K562 (cell line): ENCODE results near the gene CALHM2. TPM values are rescaled to one million over a fixed set of nuclear protein-coding genes. Genes with fewer than 3 reads are reported as not detected.
A peak's percentile ranks its signal among the peaks of the same experiment; 100 is the strongest.
"Not testable (repeated sequence)": the region's sequence is repeated elsewhere in the genome, so short reads cannot be mapped to it uniquely, and the experiment has no call there.

Experiments
- ATAC-seq: fragments of 200-7000 bp; cut with Tn5 transposase; 3 replicates; pipeline ENCODE4 v1.9.1; 2020; ENCODE audit warnings: moderate library complexity
- BruUV-seq: library from RNA; stranded (reverse); fragments of 400-500 nt; replicated peaks from 2 replicates; lab custom pipeline; 2021; lab: Mats Ljungman, UMichigan
- CTCF ChIA-PET: fragments of 300-600 bp; formaldehyde crosslinking; extraction: SDS; loops from one replicate; lab custom pipeline; 2021; ENCODE audit warnings: low intra/inter-chr PET ratio; lab: Yijun Ruan, JAX
- POLR2A ChIA-PET: fragments of 300-600, 350-650 bp; sonication (Branson Sonifier 250); formaldehyde crosslinking; extraction: SDS; loops from one replicate; lab custom pipeline; 2021; ENCODE audit warnings: antibody characterized with exemption, inconsistent platforms; lab: Yijun Ruan, JAX
- DNase-seq, 4 experiments: peaks; one replicate each; pipeline versions ENCODE4 v3.0.0 to v3.0.0-alpha.2; 2011 to 2018; ENCODE audit warnings: low spot score in 3 of 4, mixed read lengths in 3 of 4; ENCODE audit errors: extremely low read depth in 1 of 4
- FAIRE-seq: peaks from 2 replicates; lab custom pipeline; 2011; peaks lifted over from hg19 to GRCh38; lab: Jason Lieb, UNC
- H2AFZ ChIP-seq: 2 replicates; pipeline ENCODE4 v1.6.0; 2011; ENCODE audit warnings: low read depth, low read length, control low read depth, inconsistent platforms
- H3K27ac ChIP-seq: fragments of 200-600 bp; 3 replicates; pipeline ENCODE4 v1.8.0; 2011; ENCODE audit warnings: low read depth, mild to moderate bottlenecking, control low read depth, inconsistent platforms, low read length, moderate library complexity, mixed read lengths; ENCODE audit errors: extremely low read depth
- H3K27me3 ChIP-seq, 2 experiments: fragments of 300-600 bp in 1 of 2; 2 replicates in 1 of 2; 3 replicates in 1 of 2; pipeline versions ENCODE4 v1.6.0 to v1.8.0; 2011; ENCODE audit warnings: inconsistent platforms in 2 of 2, low read length in 2 of 2, mild to moderate bottlenecking in 1 of 2, mixed read lengths in 1 of 2, moderate library complexity in 1 of 2; ENCODE audit not compliant: control insufficient read depth in 2 of 2, insufficient read depth in 2 of 2
- H3K36me3 ChIP-seq: fragments of 300-600 bp; 3 replicates; pipeline ENCODE4 v1.8.0; 2011; ENCODE audit warnings: mild to moderate bottlenecking, low read length, inconsistent platforms; ENCODE audit not compliant: control insufficient read depth, insufficient read depth
- H3K4me1 ChIP-seq, 2 experiments: fragments of 200-600 bp in 1 of 2; replicated peaks in 1 of 2; 2 replicates in 1 of 2; 3 replicates in 1 of 2; pipeline versions ENCODE4 v1.5.1 to v1.8.0; 2011; ENCODE audit warnings: inconsistent platforms in 2 of 2, low read length in 2 of 2, mild to moderate bottlenecking in 1 of 2, mixed read lengths in 1 of 2, moderate library complexity in 1 of 2; ENCODE audit not compliant: control insufficient read depth in 2 of 2, insufficient read depth in 2 of 2
- H3K4me2 ChIP-seq: 2 replicates; pipeline ENCODE4 v1.6.1; 2011; ENCODE audit warnings: low read length, control low read depth, inconsistent platforms, mixed read lengths; ENCODE audit not compliant: insufficient read depth
- H3K4me3 ChIP-seq: fragments of 200-600 bp; sonication (generic), shearing (Covaris generic); 2 replicates; pipeline ENCODE4 v1.5.1; 2016; ENCODE audit warnings: control low read depth, inconsistent platforms
- H3K79me2 ChIP-seq: fragments of 200-600 bp; 3 replicates; pipeline ENCODE4 v1.8.0; 2011; ENCODE audit warnings: low read length, inconsistent platforms; ENCODE audit not compliant: control insufficient read depth, insufficient read depth
- H3K9ac ChIP-seq, 2 experiments: 2 replicates each; pipeline versions ENCODE4 v1.6.0 to v1.6.1; 2011; ENCODE audit warnings: low read depth in 2 of 2, low read length in 2 of 2, control low read depth in 1 of 2, inconsistent platforms in 1 of 2, mild to moderate bottlenecking in 1 of 2, mixed read lengths in 1 of 2; ENCODE audit not compliant: insufficient read depth in 1 of 2
- H3K9me1 ChIP-seq: one replicate; pipeline ENCODE4 v1.6.0; 2011; ENCODE audit warnings: inconsistent platforms, mild to moderate bottlenecking, low read length, moderate library complexity; ENCODE audit not compliant: control insufficient read depth, insufficient read depth
- H3K9me3 ChIP-seq: replicated peaks from 2 replicates; pipeline ENCODE4 v1.5.1; 2011; ENCODE audit warnings: low read depth, low read length, inconsistent platforms; ENCODE audit not compliant: control insufficient read depth, insufficient read depth
- H4K20me1 ChIP-seq: replicated peaks from 2 replicates; pipeline ENCODE4 v1.6.1; 2011; ENCODE audit warnings: low read length, inconsistent platforms, mixed read lengths; ENCODE audit not compliant: control insufficient read depth, insufficient read depth
- ELF2 ChIP-seq: fragments of 250-450 bp; sonication (Bioruptor Pico); IDR thresholded peaks from 2 replicates; pipeline ENCODE4 v1.5.0; 2021; ENCODE audit warnings: mild to moderate bottlenecking
- ESRRB ChIP-seq: fragments of 250-450 bp; sonication (Bioruptor Pico); IDR thresholded peaks from 2 replicates; pipeline ENCODE4 v1.5.0; 2020; ENCODE audit warnings: mild to moderate bottlenecking, moderate library complexity, borderline replicate concordance
- FOXJ3 ChIP-seq: sonication (generic); formaldehyde crosslinking; IDR thresholded peaks from 2 replicates; pipeline ENCODE4 v1.4.0; 2020; ENCODE audit warnings: mild to moderate bottlenecking, missing genetic modification reagents
- HLTF ChIP-seq: fragments of 450-650 bp; IDR thresholded peaks from 2 replicates; pipeline ENCODE4 v1.6.1; 2016
- KLF10 ChIP-seq: fragments of 250-450 bp; sonication (Bioruptor Pico); IDR thresholded peaks from 2 replicates; pipeline ENCODE4 v1.6.1; 2021; ENCODE audit warnings: matching md5 sums
- MCM7 ChIP-seq, 2 experiments: fragments of 450-650 bp; IDR thresholded peaks; 2 replicates each; pipeline ENCODE4 v1.6.1; 2016 to 2018
- PHF8 ChIP-seq: fragments of 200-600 bp; sonication (generic); IDR thresholded peaks from 2 replicates; pipeline ENCODE4 v1.6.1; 2012; ENCODE audit warnings: mixed run types, mild to moderate bottlenecking, inconsistent platforms, low read length, moderate library complexity, borderline replicate concordance
- POLR2G ChIP-seq: fragments of 200-400 bp; formaldehyde crosslinking; IDR thresholded peaks from 2 replicates; pipeline ENCODE4 v1.6.1; 2017; ENCODE audit warnings: low read depth, mild to moderate bottlenecking, antibody characterized with exemption, low read length, moderate library complexity
- ZFPM2 ChIP-seq: fragments of 250-450 bp; sonication (Bioruptor Pico); IDR thresholded peaks from 2 replicates; pipeline ENCODE4 v1.5.1; 2022; ENCODE audit warnings: mild to moderate bottlenecking
- ZNF121 ChIP-seq: sonication (generic); formaldehyde crosslinking; conservative IDR thresholded peaks from 2 replicates; pipeline ENCODE4 v1.8.0; 2022; ENCODE audit warnings: missing genetic modification reagents
- WGBS: fragments of 100-300 bp; shearing (Covaris generic); methylation state at CpG from one replicate; pipeline ENCODE4 v1.1.6; 2016; ENCODE audit warnings: low coverage, mixed read lengths; ENCODE audit not compliant: insufficient coverage; ENCODE audit errors: missing lambda C conversion rate; 5-methylcytosine and 5-hydroxymethylcytosine counted together
- in situ Hi-C: fragments of 300-500 bp; cut with MboI; formaldehyde crosslinking; loops from 4 replicates; pipeline ENCODE4 v1.15.0; 2018; ENCODE audit warnings: inconsistent platforms, mixed read lengths
- intact Hi-C: fragments of 100-400 bp; cut with micrococcal nuclease; formaldehyde crosslinking; loops from 2 replicates; pipeline ENCODE4 v1.14.2; 2022
- polyA plus RNA-seq, 8 experiments: library from polyadenylated mRNA; depleted of rRNA in 4 of 8; stranded (reverse) in 5 of 8; unstranded in 3 of 8; fragments of >200 nt; fragmentation: Nextera tagmentation in 2 of 8; fragmentation: Illumina TruSeq in 1 of 8; extraction: Ambion mirVana in 2 of 8; extraction: Trizol in 1 of 8; gene quantifications; 2 replicates each; pipeline versions ENCODE4 v1.2.1 to v1.2.3, GENCODE V29; 2011 to 2014; ENCODE audit warnings: inconsistent platforms in 1 of 8, missing spikeins in 1 of 8
- total RNA-seq, 7 experiments: library from RNA; depleted of rRNA in 6 of 7; stranded (reverse); fragments of >200 nt in 6 of 7; fragmentation: Illumina TruSeq in 2 of 7; extraction: Trizol in 2 of 7; gene quantifications; 2 replicates each; pipeline versions ENCODE4 v1.2.1 to v1.2.3, GENCODE V29; 2011 to 2021; ENCODE audit warnings: low replicate concordance in 1 of 7

CALHM2 gene
- total and polyA plus RNA-seq, 9 of the 15 experiments (the other 6 are each of a cell fraction or from before 2014, with no cell fraction given), result 0.08 to 0.14 (median 0.13) TPM; not detected in 6

DNA sequence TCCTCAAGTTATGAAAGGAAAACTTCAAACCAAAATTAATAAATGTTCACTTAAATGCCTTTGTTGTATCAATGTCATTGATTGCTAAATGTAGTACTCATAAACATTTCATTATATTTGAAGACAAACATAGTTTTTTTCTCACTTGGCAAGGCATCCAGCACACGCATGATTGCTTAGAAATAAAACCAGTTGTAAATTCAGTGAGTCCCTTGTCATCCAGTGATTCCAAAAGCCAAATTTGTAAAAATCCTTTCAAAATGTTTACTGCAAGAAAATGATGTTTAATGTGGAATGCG is 35.2 kb upstream of the CALHM2 start:
- ATAC-seq (no peak), DNase-seq (no peak), FAIRE-seq (no peak)

DNA sequence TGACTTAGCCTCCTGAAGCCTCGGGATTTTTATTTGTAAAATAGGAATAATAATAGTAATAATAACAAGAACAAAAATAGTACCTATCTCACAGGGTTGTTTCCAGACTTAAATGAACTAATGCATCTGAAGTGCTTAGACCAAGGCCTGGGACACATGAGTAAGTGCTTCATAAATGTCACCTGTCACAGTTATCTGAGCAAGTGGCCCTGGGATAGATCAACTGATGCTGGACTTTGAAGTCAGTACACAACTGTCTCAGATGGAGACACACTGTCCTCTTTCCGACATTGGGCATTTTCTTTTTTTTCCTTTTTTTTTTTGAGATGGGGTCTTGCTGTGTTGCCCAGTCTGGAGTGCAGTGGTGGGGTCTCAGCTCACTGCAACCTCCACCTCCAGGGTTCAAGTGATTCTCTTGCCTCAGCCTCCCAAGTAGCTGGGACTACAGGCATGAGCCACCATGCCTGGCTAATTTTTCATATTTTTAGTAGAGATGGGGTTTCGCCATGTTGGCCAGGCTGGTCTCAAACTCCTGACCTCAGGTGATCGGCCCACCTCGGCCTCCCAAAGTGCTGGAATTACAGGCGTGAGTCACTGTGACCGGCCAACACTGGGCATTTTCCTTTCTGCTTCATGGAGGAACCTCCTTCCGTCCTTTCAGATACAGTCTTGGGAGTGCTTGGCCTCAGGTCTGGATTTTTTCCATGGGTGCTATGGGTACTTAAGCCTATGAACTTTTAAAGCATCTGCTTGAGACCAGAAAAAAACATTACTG is 34.7 kb upstream of the CALHM2 start:
- H3K9me1 ChIP-seq, BruUV-seq, DNase-seq, POLR2A ChIA-PET, H3K4me3 ChIP-seq, H3K79me2 ChIP-seq, H4K20me1 ChIP-seq, ATAC-seq, H3K9me3 ChIP-seq, H3K4me2 ChIP-seq, H3K36me3 ChIP-seq, FAIRE-seq, H2AFZ ChIP-seq, H3K9ac ChIP-seq, H3K27ac ChIP-seq, H3K4me1 ChIP-seq: not testable (repeated sequence)
- in situ Hi-C loops (loop anchor here (10.0 kb wide), 1 partner anchor 652 kb away; the partner anchor contains the start of gene CYP17A1), intact Hi-C loops (loop anchor here (5.0 to 10.0 kb wide), 3 partner anchors 105 to 652 kb away; partner anchors contain the start of genes CNNM2 and CYP17A1)
- TF ChIP-seq ZNF121, result peak; percentile 68; the same call in 1 of the 2 replicates
- H3K27me3 ChIP-seq, result peaks cover 0 to 14% of the 10 kb centered on the region in 2 experiments; a peak in 2 of 5 replicates
- CTCF ChIA-PET, result interaction anchor here (3.4 kb wide), 1 partner anchor 69 kb away, joined by 26 read pairs; no protein-coding TSS in a partner anchor
- WGBS, result 12% methylated on average over 8 of the region's 8 CpGs

More for the DNA sequence above, 35.2 kb upstream of the CALHM2 start:
- Histone ChIP-seq H3K79me2 (no peaks in the 10 kb centered on the region), H2AFZ (no peak overlapping the region), H3K4me1 (no peaks in the 10 kb centered on the region; a peak in 1 of 5 replicates), H3K4me3 (no peak overlapping the region), H3K4me2 (no peak overlapping the region), H4K20me1 (no peaks in the 10 kb centered on the region; the same call in 1 of the 2 replicates), H3K36me3 (no peaks in the 10 kb centered on the region), H3K27me3 (peaks cover 0 to 17% of the 10 kb centered on the region in 2 experiments; a peak in 2 of 5 replicates), H3K9ac (no peak overlapping the region), H3K9me1 (no peaks in the 10 kb centered on the region), H3K27ac (no peak overlapping the region), H3K9me3 (no peaks in the 10 kb centered on the region)
- no TSS peak for BruUV-seq
- intact Hi-C loops, result loop anchor here (5.0 to 10.0 kb wide), 3 partner anchors 105 to 653 kb away; partner anchors contain the start of genes CNNM2 and CYP17A1
- CTCF ChIA-PET, result interaction anchor here (3.4 kb wide), 1 partner anchor 70 kb away, joined by 26 read pairs; no protein-coding TSS in a partner anchor
- in situ Hi-C loops, result loop anchor here (10.0 kb wide), 1 partner anchor 653 kb away; the partner anchor contains the start of gene CYP17A1
- POLR2A ChIA-PET, result no interaction called here
- 11% methylated on average over 2 of the region's 2 CpGs for WGBS
- no peak for TF ChIP-seq ESRRB (CRISPR knock-in tag)
- no peak for TF ChIP-seq ELF2 (CRISPR knock-in tag)
- no peak for TF ChIP-seq FOXJ3 (CRISPR knock-in tag)
- no peak for TF ChIP-seq HLTF
- TF ChIP-seq ZFPM2 (CRISPR knock-in tag), result no peak
- no peak for TF ChIP-seq KLF10 (CRISPR knock-in tag)
- TF ChIP-seq POLR2G, result no peak
- TF ChIP-seq MCM7 (IDR thresholded peaks at IDR 0.05), result no peak
- no peak for TF ChIP-seq PHF8
